ENCODE data around the gene AUTS2. TPM values are rescaled to one million over a fixed set of nuclear protein-coding genes. Genes with fewer than 3 reads are reported as not detected.

The AUTS2 gene
- total RNA-seq, 1 donor from 2014 or later: 26.1 TPM

- DNase-seq (ENCODE audit: low spot score) (no peak), ATAC-seq (no peak)
These were observed 861.8 kb downstream of the AUTS2 start for GRCh38 chr7:70460071-70460470.

DNA sequence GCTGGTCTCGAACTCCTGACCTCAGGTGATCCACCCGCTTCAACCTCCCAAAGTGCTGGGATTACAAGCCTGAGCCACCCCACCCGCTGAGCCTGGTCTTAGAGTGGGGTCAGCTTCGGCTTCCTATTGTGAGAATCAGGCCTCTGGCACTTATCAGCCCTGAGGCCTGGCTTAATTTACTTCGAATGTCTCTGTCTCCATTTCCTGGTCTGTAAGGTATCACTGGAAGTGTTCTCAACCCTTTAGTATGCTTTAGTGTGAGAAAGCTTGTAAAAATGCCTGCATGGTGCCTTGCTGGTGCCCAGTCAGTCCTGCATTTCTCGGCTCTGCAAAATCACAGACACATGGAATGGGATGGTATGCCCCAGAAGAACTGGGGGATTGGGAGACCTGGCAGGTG, 862.3 kb downstream of the AUTS2 start:
- ATAC-seq (no peak), DNase-seq (ENCODE audit: low spot score) (no peak)

GRCh38 chr7:70463352-70463938, 865.2 kb downstream of the AUTS2 start:
- DNase-seq (ENCODE audit: low spot score) (no peak), ATAC-seq (peak; percentile 29)

DNA sequence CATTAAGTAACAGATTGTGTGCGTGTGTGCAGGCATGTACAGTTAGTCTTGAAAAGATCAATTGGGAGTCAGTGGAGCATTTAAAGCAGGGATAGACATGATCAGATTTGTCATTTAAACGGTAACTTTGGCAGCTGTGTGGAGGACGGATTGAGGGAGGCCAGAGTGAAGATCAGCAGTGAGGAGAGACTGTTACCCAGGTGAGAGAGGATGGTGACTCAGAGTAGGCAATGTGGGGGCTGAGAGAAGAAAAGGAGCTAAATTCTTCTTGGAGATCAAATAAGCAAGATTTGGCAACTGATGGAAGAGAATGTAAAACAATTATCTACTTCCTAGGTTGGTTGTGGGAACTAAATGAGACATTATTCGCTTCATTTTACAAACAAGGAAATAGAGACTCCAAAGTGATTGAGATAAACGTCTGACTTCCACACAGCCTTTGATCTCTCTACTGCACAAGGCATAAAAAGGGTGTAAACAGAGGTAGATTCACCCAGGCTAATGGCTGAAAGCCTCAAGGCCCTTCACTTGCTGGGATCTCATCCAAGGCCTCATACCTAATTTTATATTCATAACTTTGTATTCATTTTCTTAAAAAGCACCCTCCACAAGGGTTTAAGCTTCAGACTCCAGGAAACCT, 868.6 kb downstream of the AUTS2 start:
- DNase-seq (ENCODE audit: low spot score) (no peak), ATAC-seq (no peak)

GRCh38 chr7:70470746-70471145, 872.5 kb downstream of the AUTS2 start:
- no peak for ATAC-seq
- no peak for DNase-seq (ENCODE audit: low spot score)

- DNase-seq (ENCODE audit: low spot score): no peak
- no peak for ATAC-seq
These were observed 874.4 kb downstream of the AUTS2 start for GRCh38 chr7:70472601-70473237.

GRCh38 chr7:70474639-70475234, 876.5 kb downstream of the AUTS2 start:
- DNase-seq (ENCODE audit: low spot score) (peak; percentile 87), ATAC-seq (peak; percentile 89)

GRCh38 chr7:70477036-70478010, 879.0 kb downstream of the AUTS2 start:
- ATAC-seq (peak; percentile 46), DNase-seq (ENCODE audit: low spot score) (peak; percentile 47)

GRCh38 chr7:70479153-70480021, 881.1 kb downstream of the AUTS2 start:
- DNase-seq (ENCODE audit: low spot score): no peak
- no peak for ATAC-seq

- no peak for ATAC-seq
- no peak for DNase-seq (ENCODE audit: low spot score)
These were observed 882.8 kb downstream of the AUTS2 start for GRCh38 chr7:70480927-70481569.

DNA sequence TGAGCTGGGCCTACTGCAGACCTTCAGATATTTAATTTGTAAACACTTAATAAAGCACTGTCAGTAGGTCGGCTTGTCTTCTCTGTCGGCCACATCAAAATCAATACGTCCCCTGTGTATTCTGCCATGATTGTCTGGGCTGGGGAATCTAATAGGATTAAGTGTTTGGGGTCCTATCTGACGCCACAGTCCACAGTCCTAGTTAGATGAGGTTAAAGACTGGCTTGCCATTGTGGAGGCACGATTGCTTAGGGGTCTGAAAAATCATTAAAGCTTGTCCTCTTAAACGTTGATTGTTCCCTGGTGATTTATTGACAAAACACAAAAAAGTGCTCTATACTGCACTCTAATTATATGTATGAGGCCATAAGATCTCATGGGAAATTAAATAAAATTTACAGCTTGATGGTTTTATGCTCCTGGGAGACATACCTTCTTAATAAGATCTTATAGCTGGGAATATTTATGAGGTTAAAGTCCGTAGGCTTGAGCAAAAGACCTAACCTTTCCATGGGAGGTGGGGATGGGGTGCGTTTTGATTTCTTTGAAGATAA, 883.4 kb downstream of the AUTS2 start:
- ATAC-seq (no peak), DNase-seq (ENCODE audit: low spot score) (no peak)

GRCh38 chr7:70484255-70484654, 886.0 kb downstream of the AUTS2 start:
- DNase-seq (ENCODE audit: low spot score): no peak
- no peak for ATAC-seq

GRCh38 chr7:70486977-70487376, 888.7 kb downstream of the AUTS2 start:
- ATAC-seq (no peak), DNase-seq (ENCODE audit: low spot score) (no peak)

- DNase-seq (ENCODE audit: low spot score) (no peak), ATAC-seq (no peak)
These were observed 889.2 kb downstream of the AUTS2 start for GRCh38 chr7:70487428-70487827.

- DNase-seq (ENCODE audit: low spot score) (no peak), ATAC-seq (no peak)
These were observed 889.6 kb downstream of the AUTS2 start for GRCh38 chr7:70487886-70488285.

DNA sequence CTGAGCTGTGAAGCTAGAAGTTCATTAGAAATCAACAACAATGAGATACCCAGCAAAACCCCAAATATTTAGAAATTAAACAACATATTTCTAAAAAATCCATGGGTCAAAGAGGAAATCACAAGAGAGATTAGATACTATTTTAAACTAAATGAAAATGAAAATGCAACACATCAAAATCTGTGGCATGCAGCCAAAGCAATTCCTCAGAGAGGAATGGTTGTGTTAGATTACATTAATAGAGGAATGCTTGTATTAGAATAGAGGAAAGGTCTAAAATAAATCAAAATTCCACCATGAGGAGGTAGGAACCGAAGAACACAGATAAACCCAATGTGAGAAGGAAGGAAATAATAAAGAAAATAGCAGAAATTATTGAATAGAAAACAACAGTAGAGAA, 891.5 kb downstream of the AUTS2 start:
- no peak for DNase-seq (ENCODE audit: low spot score)

DNA sequence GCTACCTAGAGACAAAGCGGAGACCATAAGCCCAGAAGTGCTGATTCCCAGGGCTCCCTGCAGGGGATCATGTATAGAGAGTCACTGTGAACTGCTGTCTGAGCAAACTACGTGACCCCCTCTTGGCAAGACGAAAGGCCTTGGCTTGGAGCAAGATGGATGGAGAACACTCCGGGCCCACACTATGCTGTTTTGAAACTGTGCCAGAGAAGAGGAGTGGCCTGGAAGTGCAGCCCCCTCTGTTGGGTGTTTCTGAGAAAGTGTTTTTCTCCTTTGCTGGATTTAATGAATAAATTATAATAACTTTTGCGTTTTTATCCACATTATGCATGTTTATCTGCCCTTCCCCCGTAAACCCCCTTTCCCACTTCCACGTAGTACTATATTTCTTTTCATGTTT, 894.4 kb downstream of the AUTS2 start:
- DNase-seq (ENCODE audit: low spot score) (no peak), ATAC-seq (no peak)

More for the DNA sequence above, 891.5 kb downstream of the AUTS2 start:
- ATAC-seq: no peak

DNA sequence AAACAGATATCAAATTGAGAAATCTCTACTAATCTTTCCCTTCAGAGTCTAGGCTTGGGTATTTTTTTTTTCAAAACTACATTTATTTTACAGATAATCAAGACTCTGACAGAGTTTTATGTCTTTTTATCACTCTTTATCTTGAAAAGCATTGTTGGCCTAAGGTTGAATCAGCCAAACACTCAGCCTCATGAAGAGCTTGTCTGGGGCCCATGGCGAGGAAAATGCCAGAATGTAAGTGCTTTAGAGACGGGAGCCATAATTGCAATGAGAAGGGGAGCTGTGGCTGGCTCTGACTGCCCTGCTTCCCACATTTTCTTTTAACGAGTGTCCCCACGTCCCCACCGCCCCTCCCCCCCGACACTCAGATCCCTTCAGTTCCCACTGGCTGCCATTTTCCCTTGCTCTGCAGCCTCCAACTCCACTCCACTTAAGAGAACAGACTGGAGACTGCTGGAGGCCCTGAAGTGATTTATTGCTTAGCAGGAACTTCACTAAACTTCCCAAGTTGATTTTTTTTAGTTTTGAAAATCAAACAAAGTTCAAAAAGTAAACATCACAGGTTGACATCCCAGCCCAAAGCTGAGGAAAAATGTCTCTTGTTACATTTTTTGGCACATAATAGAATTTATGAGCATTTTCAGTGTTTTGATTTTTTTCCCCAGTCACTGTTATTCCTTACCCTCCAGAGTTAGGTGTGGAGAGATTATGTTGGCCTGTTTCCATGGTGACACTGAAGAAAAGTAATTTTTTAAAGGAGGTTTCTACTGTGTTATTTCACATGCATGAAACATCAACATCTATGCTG, 896.2 kb downstream of the AUTS2 start:
- ATAC-seq (no peak), DNase-seq (ENCODE audit: low spot score) (no peak)
